Dermis blood vessel endothelial cell (primary cell): ENCODE data around the gene CABLES2. TPM values are rescaled to one million over a fixed set of nuclear protein-coding genes. Genes with fewer than 3 reads are reported as not detected.
"Not testable (repeated sequence)": the region's sequence is repeated elsewhere in the genome, so short reads cannot be mapped to it uniquely, and the experiment has no call there.

Experiments used
- DNase-seq: peaks from one replicate; pipeline ENCODE4 v3.0.0; 2010
- total RNA-seq: library from RNA; depleted of rRNA; stranded (reverse); fragments of >200 nt; gene quantifications from 2 replicates; pipeline ENCODE4 v1.2.3, GENCODE V29; 2014

CABLES2 gene
- total RNA-seq, 1 donor from 2014 or later = 0.85 TPM

- no peak for DNase-seq
Observed at GRCh38 chr20:62433658-62434497, 26.8 kb upstream of the CABLES2 start.

GRCh38 chr20:62430866-62431447, 23.9 kb upstream of the CABLES2 start:
- DNase-seq = no peak

- no peak for DNase-seq
Observed at GRCh38 chr20:62430311-62430853, 23.3 kb upstream of the CABLES2 start.

- DNase-seq = no peak
Observed at GRCh38 chr20:62429455-62430310, 22.6 kb upstream of the CABLES2 start.

- DNase-seq = no peak
Observed at GRCh38 chr20:62428396-62429295, 21.6 kb upstream of the CABLES2 start.

- DNase-seq = no peak
Observed at GRCh38 chr20:62428002-62428372, 20.9 kb upstream of the CABLES2 start.

- no peak for DNase-seq
Observed at GRCh38 chr20:62427172-62428001, 20.3 kb upstream of the CABLES2 start, which contains the start of gene RBBP8NL. Gene RBBP8NL (minus strand): TSS chr20:62427539. CDS start chr20:62419647, 7,892 bp downstream.

GRCh38 chr20:62426699-62427131, 19.6 kb upstream of the CABLES2 start:
- DNase-seq = no peak

GRCh38 chr20:62426059-62426348, 18.9 kb upstream of the CABLES2 start:
- not testable (repeated sequence) for DNase-seq

GRCh38 chr20:62425281-62426058, 18.4 kb upstream of the CABLES2 start:
- DNase-seq = no peak

- no peak for DNase-seq
Observed at GRCh38 chr20:62424249-62425107, 17.4 kb upstream of the CABLES2 start.

- DNase-seq = no peak
Observed at GRCh38 chr20:62423326-62423706, 16.2 kb upstream of the CABLES2 start.

- DNase-seq = no peak
Observed at GRCh38 chr20:62422636-62423325, 15.7 kb upstream of the CABLES2 start.

GRCh38 chr20:62421716-62421990, 14.6 kb upstream of the CABLES2 start:
- no peak for DNase-seq

- DNase-seq = no peak
Observed at GRCh38 chr20:62420846-62421715, 14.0 kb upstream of the CABLES2 start.

- no peak for DNase-seq
Observed at GRCh38 chr20:62419759-62420158, 12.7 kb upstream of the CABLES2 start.

- no peak for DNase-seq
Observed at GRCh38 chr20:62418709-62419487, 11.8 kb upstream of the CABLES2 start.
